Keratinocyte (primary cell): ENCODE results near the gene TAX1BP3. TPM values are rescaled to one million over a fixed set of nuclear protein-coding genes. Genes with fewer than 3 reads are reported as not detected.

Experiments
- DNase-seq: peaks from one replicate; pipeline ENCODE4 v3.0.0-alpha.2; 2011; ENCODE audit warnings: low read depth, missing footprints, low spot score
- FAIRE-seq: peaks from 2 replicates; lab custom pipeline; 2011; peaks lifted over from hg19 to GRCh38; lab: Jason Lieb, UNC
- H2AFZ ChIP-seq: 2 replicates; pipeline ENCODE4 v1.6.0; 2012; ENCODE audit warnings: low read length, control low read depth, inconsistent platforms; ENCODE audit not compliant: control insufficient read depth
- H3K27ac ChIP-seq: 2 replicates; pipeline ENCODE4 v1.5.1; 2011; ENCODE audit warnings: low read length; ENCODE audit not compliant: control insufficient read depth, insufficient read depth
- H3K27me3 ChIP-seq: 3 replicates; pipeline ENCODE4 v1.6.0; 2011; ENCODE audit warnings: low read length; ENCODE audit not compliant: control insufficient read depth, insufficient read depth; ENCODE audit errors: extremely low read depth
- H3K36me3 ChIP-seq, 2 experiments: 2 replicates in 1 of 2; 3 replicates in 1 of 2; pipeline ENCODE4 v1.5.1; 2011; ENCODE audit warnings: low read length in 2 of 2, mild to moderate bottlenecking in 1 of 2; ENCODE audit not compliant: control insufficient read depth in 2 of 2, insufficient read depth in 2 of 2; ENCODE audit errors: extremely low read depth in 1 of 2
- H3K4me1 ChIP-seq: 3 replicates; pipeline ENCODE4 v1.5.1; 2011; ENCODE audit warnings: low read length; ENCODE audit not compliant: control insufficient read depth, insufficient read depth; ENCODE audit errors: extremely low read depth
- H3K4me2 ChIP-seq: 3 replicates; pipeline ENCODE4 v1.6.0; 2011; ENCODE audit warnings: low read depth, low read length; ENCODE audit not compliant: control insufficient read depth, insufficient read depth; ENCODE audit errors: extremely low read depth
- H3K4me3 ChIP-seq, 3 experiments: fragments of 200-600 bp in 1 of 3; sonication (generic) in 1 of 3; 2 replicates in 2 of 3; 3 replicates in 1 of 3; pipeline ENCODE4 v1.5.1; 2011 to 2016; ENCODE audit warnings: low read length in 3 of 3, mild to moderate bottlenecking in 3 of 3, control low read depth in 2 of 3, inconsistent platforms in 1 of 3, low read depth in 1 of 3, mixed read lengths in 1 of 3, mixed run types in 1 of 3, moderate library complexity in 1 of 3; ENCODE audit not compliant: control insufficient read depth in 2 of 3, insufficient read depth in 2 of 3; ENCODE audit errors: extremely low read depth in 1 of 3
- H3K79me2 ChIP-seq: 2 replicates; pipeline ENCODE4 v1.6.0; 2012; ENCODE audit warnings: low read length; ENCODE audit not compliant: control insufficient read depth, insufficient read depth
- H3K9ac ChIP-seq: 3 replicates; pipeline ENCODE4 v1.6.0; 2011; ENCODE audit warnings: low read length; ENCODE audit not compliant: control insufficient read depth, insufficient read depth; ENCODE audit errors: extremely low read depth
- H3K9me1 ChIP-seq: 3 replicates; pipeline ENCODE4 v1.6.0; 2011; ENCODE audit warnings: low read length; ENCODE audit not compliant: control insufficient read depth, insufficient read depth; ENCODE audit errors: extremely low read depth
- H3K9me3 ChIP-seq: 2 replicates; pipeline ENCODE4 v1.5.1; 2012; ENCODE audit warnings: low read depth, low read length; ENCODE audit not compliant: control insufficient read depth
- H4K20me1 ChIP-seq: 3 replicates; pipeline ENCODE4 v1.6.0; 2011; ENCODE audit warnings: low read length; ENCODE audit not compliant: control insufficient read depth, insufficient read depth; ENCODE audit errors: extremely low read depth
- EZH2 ChIP-seq: IDR thresholded peaks from one replicate; pipeline ENCODE4 v1.6.1; 2012; ENCODE audit warnings: inconsistent platforms, mild to moderate bottlenecking, low read length, moderate library complexity
- dilution Hi-C: fragments of 300-500 bp; cut with MboI; formaldehyde crosslinking; loops from one replicate; pipeline ENCODE4 v1.7.0; 2020; ENCODE audit warnings: low sequenced_read_pairs; ENCODE audit not compliant: extremely low pct_ligation_motif_present
- polyA plus RNA-seq, 5 experiments: library from polyadenylated mRNA; depleted of rRNA in 3 of 5; stranded (reverse) in 3 of 5; stranded (forward) in 1 of 5; unstranded in 1 of 5; fragments of >200 nt; gene quantifications; 1 replicate in 1 of 5; 2 replicates in 3 of 5; 3 replicates in 1 of 5; pipeline versions ENCODE4 v1.2.1 to v1.2.3, GENCODE V29; 2011 to 2012; ENCODE audit warnings: missing spikeins in 2 of 5, low read depth in 1 of 5, low replicate concordance in 1 of 5
- TF ChIP-seq, protein P1 (sequence below), 3 experiments: IDR thresholded peaks in 1 of 3; conservative IDR thresholded peaks in 1 of 3; optimal IDR thresholded peaks in 1 of 3; 2 replicates in 2 of 3; 3 replicates in 1 of 3; pipeline versions ENCODE3 to v1.5.1; 2011; ENCODE audit warnings: low read length in 3 of 3, mild to moderate bottlenecking in 3 of 3, moderate library complexity in 2 of 3, control low read depth in 1 of 3, inconsistent platforms in 1 of 3; ENCODE audit not compliant: insufficient read depth in 2 of 3; ENCODE audit errors: extremely low read depth in 1 of 3

TAX1BP3 gene
- polyA plus RNA-seq, 1 donor (not counting 4 experiments of a cell fraction or from before 2014, with no cell fraction given), result 126 TPM

- peaks cover 22% of the 10 kb centered on the region for H3K27me3 ChIP-seq
- H2AFZ ChIP-seq, result no peak overlapping the region
- H3K79me2 ChIP-seq, result no peaks in the 10 kb centered on the region
- H3K4me1 ChIP-seq, result peaks cover 4% of the 10 kb centered on the region
- H3K4me2 ChIP-seq, result no peak overlapping the region
- TF ChIP-seq EZH2, result no peak
- TF ChIP-seq, protein P1, sequence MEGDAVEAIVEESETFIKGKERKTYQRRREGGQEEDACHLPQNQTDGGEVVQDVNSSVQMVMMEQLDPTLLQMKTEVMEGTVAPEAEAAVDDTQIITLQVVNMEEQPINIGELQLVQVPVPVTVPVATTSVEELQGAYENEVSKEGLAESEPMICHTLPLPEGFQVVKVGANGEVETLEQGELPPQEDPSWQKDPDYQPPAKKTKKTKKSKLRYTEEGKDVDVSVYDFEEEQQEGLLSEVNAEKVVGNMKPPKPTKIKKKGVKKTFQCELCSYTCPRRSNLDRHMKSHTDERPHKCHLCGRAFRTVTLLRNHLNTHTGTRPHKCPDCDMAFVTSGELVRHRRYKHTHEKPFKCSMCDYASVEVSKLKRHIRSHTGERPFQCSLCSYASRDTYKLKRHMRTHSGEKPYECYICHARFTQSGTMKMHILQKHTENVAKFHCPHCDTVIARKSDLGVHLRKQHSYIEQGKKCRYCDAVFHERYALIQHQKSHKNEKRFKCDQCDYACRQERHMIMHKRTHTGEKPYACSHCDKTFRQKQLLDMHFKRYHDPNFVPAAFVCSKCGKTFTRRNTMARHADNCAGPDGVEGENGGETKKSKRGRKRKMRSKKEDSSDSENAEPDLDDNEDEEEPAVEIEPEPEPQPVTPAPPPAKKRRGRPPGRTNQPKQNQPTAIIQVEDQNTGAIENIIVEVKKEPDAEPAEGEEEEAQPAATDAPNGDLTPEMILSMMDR (optimal IDR thresholded peaks at IDR 0.05 in 1 of 3, IDR thresholded peaks at IDR 0.05 in 1 of 3, conservative IDR thresholded peaks at IDR 0.05 in 1 of 3; ENCODE audit: extremely low read depth in 1 of 3, insufficient read depth in 2 of 3, low read length in 3 of 3), result no peak
- peaks cover 5% of the 10 kb centered on the region for H3K9me3 ChIP-seq
- DNase-seq, result no peak
- no peak overlapping the region for H3K4me3 ChIP-seq
- no peak overlapping the region for H3K27ac ChIP-seq
- H3K36me3 ChIP-seq, result no peaks in the 10 kb centered on the region
- dilution Hi-C loops, result no loop called here
- no peaks in the 10 kb centered on the region for H4K20me1 ChIP-seq
- H3K9me1 ChIP-seq, result no peaks in the 10 kb centered on the region
- no peak overlapping the region for H3K9ac ChIP-seq
- no peak for FAIRE-seq
Observed at GRCh38 chr17:3699951-3700350, 31.6 kb upstream of the TAX1BP3 start.

- H3K4me3 ChIP-seq, result no peak overlapping the region
- TF ChIP-seq, protein P1 (optimal IDR thresholded peaks at IDR 0.05 in 1 of 3, IDR thresholded peaks at IDR 0.05 in 1 of 3, conservative IDR thresholded peaks at IDR 0.05 in 1 of 3; ENCODE audit: extremely low read depth in 1 of 3, insufficient read depth in 2 of 3, low read length in 3 of 3), result no peak
- no peak for TF ChIP-seq EZH2
- FAIRE-seq (no peak), DNase-seq (no peak)
- H4K20me1 ChIP-seq, result no peaks in the 10 kb centered on the region
- peaks cover 5% of the 10 kb centered on the region for H3K9me3 ChIP-seq
- H3K79me2 ChIP-seq, result no peaks in the 10 kb centered on the region
- no peak overlapping the region for H3K27ac ChIP-seq
- H3K27me3 ChIP-seq, result peaks cover 35% of the 10 kb centered on the region
- H3K36me3 ChIP-seq, result no peaks in the 10 kb centered on the region
- H3K9me1 ChIP-seq, result no peaks in the 10 kb centered on the region
- no peak overlapping the region for H3K4me2 ChIP-seq
- H3K9ac ChIP-seq, result no peak overlapping the region
- H3K4me1 ChIP-seq, result peaks cover 4% of the 10 kb centered on the region
- dilution Hi-C loops, result no loop called here
- no peak overlapping the region for H2AFZ ChIP-seq
Observed at GRCh38 chr17:3698139-3698538, 29.8 kb upstream of the TAX1BP3 start.
